GM18909 (cell line): ENCODE measurements around the gene KCTD16.
A peak's percentile ranks its signal among the peaks of the same experiment; 100 is the strongest.

Experiments
- ATAC-seq: cut with Tn5 transposase; IDR thresholded peaks from one replicate; pipeline ENCODE4 v1.9.1; 2021; ENCODE audit warnings: mild to moderate bottlenecking; ENCODE audit not compliant: unreplicated experiment, poor library complexity

KCTD16 gene

GRCh38 chr5:144170276-144171024 is at the start of gene KCTD16, which contains the start of gene YIPF5:
Gene KCTD16 (plus strand): TSS chr5:144170873.
Gene YIPF5 (minus strand): TSS chr5:144170659. CDS start chr5:144169955, 704 bp downstream.
- ATAC-seq: peak; percentile 99

GRCh38 chr5:144121577-144121976 is 49.1 kb upstream of the KCTD16 start:
- no peak for ATAC-seq

- ATAC-seq: no peak
Observed at GRCh38 chr5:144122081-144122480, 48.6 kb upstream of the KCTD16 start.

- no peak for ATAC-seq
Observed at GRCh38 chr5:144122641-144123040, 48.0 kb upstream of the KCTD16 start.

GRCh38 chr5:144125163-144125726 is 45.4 kb upstream of the KCTD16 start:
- ATAC-seq: no peak

GRCh38 chr5:144126707-144127106 is 44.0 kb upstream of the KCTD16 start:
- ATAC-seq: no peak

GRCh38 chr5:144128844-144129243 is 41.8 kb upstream of the KCTD16 start:
- ATAC-seq: no peak

- no peak for ATAC-seq
Observed at GRCh38 chr5:144130306-144130705, 40.4 kb upstream of the KCTD16 start.

GRCh38 chr5:144131261-144131660 is 39.4 kb upstream of the KCTD16 start:
- no peak for ATAC-seq

GRCh38 chr5:144133050-144133633 is 37.5 kb upstream of the KCTD16 start:
- ATAC-seq: no peak

GRCh38 chr5:144134194-144134826 is 36.4 kb upstream of the KCTD16 start:
- no peak for ATAC-seq

- no peak for ATAC-seq
Observed at GRCh38 chr5:144135113-144135762, 35.4 kb upstream of the KCTD16 start.

- ATAC-seq: no peak
Observed at GRCh38 chr5:144139586-144139985, 31.1 kb upstream of the KCTD16 start.

GRCh38 chr5:144141585-144141984 is 29.1 kb upstream of the KCTD16 start:
- peak; percentile 1 for ATAC-seq

- ATAC-seq: peak; percentile 99
Observed at GRCh38 chr5:144142139-144142823, 28.4 kb upstream of the KCTD16 start.

- no peak for ATAC-seq
Observed at GRCh38 chr5:144142824-144143162, 27.9 kb upstream of the KCTD16 start.

- no peak for ATAC-seq
Observed at GRCh38 chr5:144143625-144144024, 27.0 kb upstream of the KCTD16 start.

GRCh38 chr5:144144956-144145751 is 25.5 kb upstream of the KCTD16 start:
- no peak for ATAC-seq

- ATAC-seq: no peak
Observed at GRCh38 chr5:144151026-144151425, 19.6 kb upstream of the KCTD16 start.
